ENCODE results near the gene NT5DC4.

Gene NT5DC4

DNA sequence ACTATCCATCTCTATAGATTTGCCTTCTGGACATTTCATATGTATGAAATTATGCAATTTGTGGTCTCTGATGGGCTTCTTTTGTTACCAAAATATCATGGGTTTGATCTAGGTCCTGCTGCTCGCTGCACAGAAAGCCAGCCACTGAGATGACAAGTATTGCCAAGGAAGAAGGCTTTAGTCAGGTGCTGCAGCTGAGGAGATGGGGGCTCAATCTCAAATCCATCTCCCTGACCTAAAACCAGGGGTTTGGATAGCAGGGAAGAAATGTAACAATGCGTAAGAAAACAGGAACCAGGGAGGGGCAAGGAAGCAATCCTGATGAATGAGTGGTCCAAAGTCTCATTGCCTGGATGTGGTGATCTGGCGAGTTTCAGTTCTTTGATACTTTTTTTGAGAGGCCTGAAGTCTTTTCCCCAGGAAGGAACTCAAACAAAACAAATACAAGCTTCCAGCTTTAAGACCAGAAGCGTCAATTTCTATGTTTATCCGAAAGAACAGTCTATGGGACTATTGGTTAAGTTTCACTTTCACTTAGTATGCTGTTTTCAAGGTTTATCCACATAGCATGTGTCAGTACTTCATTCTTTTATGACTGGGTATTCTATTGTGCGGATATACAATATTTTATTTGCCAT is 47.0 kb downstream of the NT5DC4 start:
- Histone ChIP-seq H4K12ac (ENCODE audit: low read depth, low read length) (no peak overlapping the region), H3K18ac (ENCODE audit: low read length) (no peak overlapping the region), H4K91ac (ENCODE audit: low read depth, low read length) (no peak overlapping the region), H3K9ac (ENCODE audit: low read length) (no peak overlapping the region), H3K79me1 (ENCODE audit: low read length) (no peaks in the 10 kb centered on the region), H3K79me2 (ENCODE audit: control insufficient read depth, insufficient read depth, low read length, poor library complexity) (no peaks in the 10 kb centered on the region), H2AK5ac (ENCODE audit: low read length) (no peak overlapping the region), H3K4me2 (ENCODE audit: low read length) (no peak overlapping the region), H3K4me1 (ENCODE audit: control insufficient read depth in 1 of 2, insufficient read depth in 2 of 2, low read length in 2 of 2) (peaks cover 0 to 7% of the 10 kb centered on the region in 2 experiments), H3K23ac (ENCODE audit: low read length) (no peak overlapping the region), H2BK5ac (ENCODE audit: low read depth, low read length, poor library complexity) (no peak overlapping the region), H4K8ac (ENCODE audit: low read depth, low read length) (no peak overlapping the region), H3K4ac (ENCODE audit: low read depth, low read length) (no peak overlapping the region), H2AFZ (ENCODE audit: insufficient read depth, low read length, poor library complexity) (no peak overlapping the region), H3K27ac (ENCODE audit: low read depth, low read length) (no peak overlapping the region), H2BK12ac (ENCODE audit: low read length) (no peak overlapping the region), H3K36me3 (ENCODE audit: control insufficient read depth in 1 of 2, insufficient read depth in 2 of 2, low read length in 2 of 2) (no peaks in the 10 kb centered on the region), H2BK120ac (ENCODE audit: insufficient read depth, low read length, poor library complexity) (no peak overlapping the region), H3K9me3 (ENCODE audit: insufficient read depth, low read depth, low read length) (peaks cover 2% of the 10 kb centered on the region), H3K27me3 (ENCODE audit: insufficient read depth, low read length) (no peaks in the 10 kb centered on the region), H3K14ac (ENCODE audit: low read length) (no peak overlapping the region), H3K4me3 (ENCODE audit: low read depth, low read length) (no peak overlapping the region)
- no CpG with 5 or more reads among the region's 6 CpGs for WGBS (ENCODE audit: extremely low coverage, insufficient coverage, insufficient read length)
- no peak for DNase-seq

DNA sequence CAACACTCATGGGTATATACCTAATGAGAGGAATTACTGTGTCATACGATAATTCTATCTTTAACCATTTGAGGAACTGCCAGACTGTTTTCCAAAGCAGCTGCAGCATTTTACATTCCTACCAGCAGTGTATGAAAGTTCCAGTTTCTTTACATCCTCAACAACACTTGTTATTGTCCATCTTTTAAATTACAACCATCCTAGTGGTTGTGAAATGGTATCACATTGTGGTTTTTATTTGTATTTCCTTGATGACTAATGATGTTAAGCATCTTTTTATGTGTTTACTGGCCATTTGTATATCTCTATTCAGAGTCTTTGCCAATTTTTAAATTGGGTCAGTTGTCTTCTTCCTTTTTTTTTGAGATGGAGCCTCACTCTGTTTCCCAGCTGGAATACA is 47.6 kb downstream of the NT5DC4 start:
- Histone ChIP-seq H2AFZ (ENCODE audit: insufficient read depth, low read length, poor library complexity) (no peak overlapping the region), H3K9me3 (ENCODE audit: insufficient read depth, low read depth, low read length) (peaks cover 2% of the 10 kb centered on the region), H3K4me1 (ENCODE audit: control insufficient read depth in 1 of 2, insufficient read depth in 2 of 2, low read length in 2 of 2) (peaks cover 0 to 3% of the 10 kb centered on the region in 2 experiments), H2BK12ac (ENCODE audit: low read length) (no peak overlapping the region), H4K12ac (ENCODE audit: low read depth, low read length) (no peak overlapping the region), H3K9ac (ENCODE audit: low read length) (no peak overlapping the region), H4K91ac (ENCODE audit: low read depth, low read length) (no peak overlapping the region), H3K4ac (ENCODE audit: low read depth, low read length) (no peak overlapping the region), H3K27me3 (ENCODE audit: insufficient read depth, low read length) (no peaks in the 10 kb centered on the region), H3K18ac (ENCODE audit: low read length) (no peak overlapping the region), H3K14ac (ENCODE audit: low read length) (no peak overlapping the region), H3K36me3 (ENCODE audit: control insufficient read depth in 1 of 2, insufficient read depth in 2 of 2, low read length in 2 of 2) (no peaks in the 10 kb centered on the region), H3K27ac (ENCODE audit: low read depth, low read length) (no peak overlapping the region), H4K8ac (ENCODE audit: low read depth, low read length) (no peak overlapping the region), H3K79me1 (ENCODE audit: low read length) (no peaks in the 10 kb centered on the region), H2BK120ac (ENCODE audit: insufficient read depth, low read length, poor library complexity) (no peak overlapping the region), H3K4me2 (ENCODE audit: low read length) (no peak overlapping the region), H3K79me2 (ENCODE audit: control insufficient read depth, insufficient read depth, low read length, poor library complexity) (no peaks in the 10 kb centered on the region), H3K4me3 (ENCODE audit: low read depth, low read length) (no peak overlapping the region), H2AK5ac (ENCODE audit: low read length) (no peak overlapping the region), H3K23ac (ENCODE audit: low read length) (no peak overlapping the region), H2BK5ac (ENCODE audit: low read depth, low read length, poor library complexity) (no peak overlapping the region)
- no CpG with 5 or more reads among the region's 1 CpG for WGBS (ENCODE audit: extremely low coverage, insufficient coverage, insufficient read length)
- DNase-seq: peak in 1 of 2 donors; percentile 26

DNA sequence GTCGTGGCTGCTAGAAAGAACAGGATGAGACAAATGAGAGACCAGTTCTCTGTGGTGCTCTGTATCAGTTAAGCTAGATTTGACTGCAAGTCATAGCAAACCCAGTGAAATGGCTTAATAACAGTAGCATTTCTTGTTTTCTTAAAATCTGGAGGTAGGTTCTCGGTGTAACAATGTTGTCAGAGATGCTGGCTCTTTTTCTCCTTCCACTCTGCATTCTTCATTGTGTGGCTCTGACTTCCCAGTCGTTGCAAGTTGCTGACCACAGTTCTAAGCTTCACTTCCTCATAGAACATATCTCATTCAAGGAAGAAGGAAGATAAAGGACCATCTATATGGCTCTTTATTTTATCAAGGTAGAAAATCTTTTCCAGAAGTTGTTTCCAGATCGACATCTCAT is 51.5 kb downstream of the NT5DC4 start:
- H3K27me3 ChIP-seq (ENCODE audit: insufficient read depth, low read length): no peaks in the 10 kb centered on the region
- no peak overlapping the region for H2BK5ac ChIP-seq (ENCODE audit: low read depth, low read length, poor library complexity)
- no peak overlapping the region for H3K14ac ChIP-seq (ENCODE audit: low read length)
- H3K9ac ChIP-seq (ENCODE audit: low read length): no peak overlapping the region
- H2BK12ac ChIP-seq (ENCODE audit: low read length): no peak overlapping the region
- H4K12ac ChIP-seq (ENCODE audit: low read depth, low read length): no peak overlapping the region
- H3K27ac ChIP-seq (ENCODE audit: low read depth, low read length): no peak overlapping the region
- H2AK5ac ChIP-seq (ENCODE audit: low read length): no peak overlapping the region
- no CpG with 5 or more reads among the region's 4 CpGs for WGBS (ENCODE audit: extremely low coverage, insufficient coverage, insufficient read length)
- no peaks in the 10 kb centered on the region for H3K79me2 ChIP-seq (ENCODE audit: control insufficient read depth, insufficient read depth, low read length, poor library complexity)
- no peak overlapping the region for H2BK120ac ChIP-seq (ENCODE audit: insufficient read depth, low read length, poor library complexity)
- no peak overlapping the region for H2AFZ ChIP-seq (ENCODE audit: insufficient read depth, low read length, poor library complexity)
- H3K9me3 ChIP-seq (ENCODE audit: insufficient read depth, low read depth, low read length): peaks cover 2% of the 10 kb centered on the region
- H4K8ac ChIP-seq (ENCODE audit: low read depth, low read length): no peak overlapping the region
- no peak overlapping the region for H3K4me3 ChIP-seq (ENCODE audit: low read depth, low read length)
- H3K23ac ChIP-seq (ENCODE audit: low read length): no peak overlapping the region
- no peak overlapping the region for H3K4me2 ChIP-seq (ENCODE audit: low read length)
- no peaks in the 10 kb centered on the region for H3K79me1 ChIP-seq (ENCODE audit: low read length)
- no peaks in the 10 kb centered on the region for H3K4me1 ChIP-seq (ENCODE audit: control insufficient read depth in 1 of 2, insufficient read depth in 2 of 2, low read length in 2 of 2)
- H4K91ac ChIP-seq (ENCODE audit: low read depth, low read length): no peak overlapping the region
- no peak overlapping the region for H3K4ac ChIP-seq (ENCODE audit: low read depth, low read length)
- H3K18ac ChIP-seq (ENCODE audit: low read length): no peak overlapping the region
- no peak for DNase-seq
- no peaks in the 10 kb centered on the region for H3K36me3 ChIP-seq (ENCODE audit: control insufficient read depth in 1 of 2, insufficient read depth in 2 of 2, low read length in 2 of 2)

DNA sequence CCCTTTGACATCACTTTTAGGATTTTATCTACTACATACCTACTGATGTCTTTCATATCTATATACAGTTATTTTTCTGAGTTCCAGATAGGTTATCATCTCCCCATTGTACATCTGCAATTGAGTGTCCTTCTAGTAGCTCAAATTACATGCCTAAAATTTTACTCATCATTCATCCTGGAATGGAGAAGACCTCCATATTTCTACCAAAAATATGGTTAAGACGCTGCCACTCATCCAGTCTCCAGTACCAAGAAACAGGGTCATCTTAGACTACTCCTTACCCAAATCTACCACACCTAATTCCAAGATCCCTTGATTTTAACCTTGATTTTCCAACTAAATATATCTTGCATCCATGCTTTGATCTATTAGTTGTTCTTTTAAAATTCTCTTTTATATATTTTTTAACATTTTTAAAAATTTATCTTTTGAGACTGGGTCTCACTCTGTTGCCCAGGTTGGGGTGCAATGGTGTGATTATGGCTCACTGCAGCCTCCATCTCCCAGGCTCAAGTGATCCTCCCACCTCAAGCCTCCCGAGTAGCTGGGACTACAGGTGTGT is 52.2 kb downstream of the NT5DC4 start:
- DNase-seq: no peak
- Histone ChIP-seq H3K9ac (ENCODE audit: low read length) (no peak overlapping the region), H2BK12ac (ENCODE audit: low read length) (no peak overlapping the region), H3K4me2 (ENCODE audit: low read length) (no peak overlapping the region), H2BK120ac (ENCODE audit: insufficient read depth, low read length, poor library complexity) (no peak overlapping the region), H2AFZ (ENCODE audit: insufficient read depth, low read length, poor library complexity) (no peak overlapping the region), H4K8ac (ENCODE audit: low read depth, low read length) (no peak overlapping the region), H3K79me1 (ENCODE audit: low read length) (no peaks in the 10 kb centered on the region), H3K27me3 (ENCODE audit: insufficient read depth, low read length) (no peaks in the 10 kb centered on the region), H3K4me1 (ENCODE audit: control insufficient read depth in 1 of 2, insufficient read depth in 2 of 2, low read length in 2 of 2) (no peaks in the 10 kb centered on the region), H3K4me3 (ENCODE audit: low read depth, low read length) (no peak overlapping the region), H4K12ac (ENCODE audit: low read depth, low read length) (no peak overlapping the region), H3K23ac (ENCODE audit: low read length) (no peak overlapping the region), H3K79me2 (ENCODE audit: control insufficient read depth, insufficient read depth, low read length, poor library complexity) (no peaks in the 10 kb centered on the region), H3K18ac (ENCODE audit: low read length) (no peak overlapping the region), H3K36me3 (ENCODE audit: control insufficient read depth in 1 of 2, insufficient read depth in 2 of 2, low read length in 2 of 2) (no peaks in the 10 kb centered on the region), H2BK5ac (ENCODE audit: low read depth, low read length, poor library complexity) (no peak overlapping the region), H4K91ac (ENCODE audit: low read depth, low read length) (no peak overlapping the region), H3K9me3 (ENCODE audit: insufficient read depth, low read depth, low read length) (peaks cover 2% of the 10 kb centered on the region), H3K14ac (ENCODE audit: low read length) (no peak overlapping the region), H3K4ac (ENCODE audit: low read depth, low read length) (no peak overlapping the region), H2AK5ac (ENCODE audit: low read length) (no peak overlapping the region), H3K27ac (ENCODE audit: low read depth, low read length) (no peak overlapping the region)
- WGBS (ENCODE audit: extremely low coverage, insufficient coverage, insufficient read length): no CpG with 5 or more reads among the region's 2 CpGs

Measured in trophoblast cell (in vitro differentiated cells and primary cell).